Small intestine (tissue), 7 donors: ENCODE results near the gene ENDOV. TPM values are rescaled to one million over a fixed set of nuclear protein-coding genes. Genes with fewer than 3 reads are reported as not detected.
A peak's percentile ranks its signal among the peaks of the same experiment; 100 is the strongest.

Source experiments
- DNase-seq, 2 donors: peaks; one replicate each; pipeline versions ENCODE4 v3.0.0 to v3.0.0-alpha.2; 2013
- FAIRE-seq: peaks from 2 replicates; lab custom pipeline; 2012; peaks lifted over from hg19 to GRCh38; lab: Jason Lieb, UNC
- H3K27ac ChIP-seq, 3 donors: one replicate each; pipeline ENCODE4 v1.5.1; 2013; ENCODE audit warnings: low read length in 2 of 3, mild to moderate bottlenecking in 2 of 3, control low read depth in 1 of 3, inconsistent platforms in 1 of 3, low read depth in 1 of 3, moderate library complexity in 1 of 3
- H3K27me3 ChIP-seq, 3 donors: one replicate each; pipeline ENCODE4 v1.6.1; 2013; ENCODE audit warnings: low read length in 3 of 3, inconsistent platforms in 1 of 3; ENCODE audit not compliant: control insufficient read depth in 3 of 3, insufficient read depth in 3 of 3
- H3K36me3 ChIP-seq, 3 donors: one replicate each; pipeline ENCODE4 v1.6.1; 2013; ENCODE audit warnings: low read length in 3 of 3, inconsistent platforms in 1 of 3, low read depth in 1 of 3, mild to moderate bottlenecking in 1 of 3, moderate library complexity in 1 of 3; ENCODE audit not compliant: control insufficient read depth in 3 of 3, insufficient read depth in 2 of 3
- H3K4me1 ChIP-seq, 3 donors: one replicate each; pipeline ENCODE4 v1.6.1; 2013; ENCODE audit warnings: low read length in 2 of 3, inconsistent platforms in 1 of 3, low read depth in 1 of 3, mild to moderate bottlenecking in 1 of 3, moderate library complexity in 1 of 3; ENCODE audit not compliant: control insufficient read depth in 3 of 3, insufficient read depth in 2 of 3
- H3K4me3 ChIP-seq, 3 donors: one replicate each; pipeline ENCODE4 v1.5.1; 2013; ENCODE audit warnings: low read length in 3 of 3, control low read depth in 1 of 3, inconsistent platforms in 1 of 3, low read depth in 1 of 3, mild to moderate bottlenecking in 1 of 3, moderate library complexity in 1 of 3
- H3K9me3 ChIP-seq, 2 donors: one replicate each; pipeline ENCODE4 v1.6.1; 2013; ENCODE audit warnings: low read depth in 1 of 2, low read length in 1 of 2; ENCODE audit not compliant: control insufficient read depth in 2 of 2, insufficient read depth in 1 of 2
- WGBS, 3 donors: extraction: QIAGEN DNeasy Blood & Tissue Kit; methylation state at CpG; one replicate each; pipeline ENCODE4 v1.1.7; 2013; 5-methylcytosine and 5-hydroxymethylcytosine counted together
- polyA plus RNA-seq, 4 donors: library from polyadenylated mRNA; stranded (reverse) in 3 of 4; unstranded in 1 of 4; fragments of 200-250 nt in 3 of 4; fragments of 120-200 nt in 1 of 4; gene quantifications; one replicate each; pipeline versions ENCODE4 v1.2.1 to v1.2.3, GENCODE V29; 2013
- donor health status: healthy with polysubstance abuse.
- donor health status: control.
- donor health status: control.
- donor health status: Bipolar disorder and iron deficiency.
- donor health status: healthy.

ENDOV gene
- polyA plus RNA-seq, 4 donors = 13.6 to 39.6 (median 29.1) TPM

DNA sequence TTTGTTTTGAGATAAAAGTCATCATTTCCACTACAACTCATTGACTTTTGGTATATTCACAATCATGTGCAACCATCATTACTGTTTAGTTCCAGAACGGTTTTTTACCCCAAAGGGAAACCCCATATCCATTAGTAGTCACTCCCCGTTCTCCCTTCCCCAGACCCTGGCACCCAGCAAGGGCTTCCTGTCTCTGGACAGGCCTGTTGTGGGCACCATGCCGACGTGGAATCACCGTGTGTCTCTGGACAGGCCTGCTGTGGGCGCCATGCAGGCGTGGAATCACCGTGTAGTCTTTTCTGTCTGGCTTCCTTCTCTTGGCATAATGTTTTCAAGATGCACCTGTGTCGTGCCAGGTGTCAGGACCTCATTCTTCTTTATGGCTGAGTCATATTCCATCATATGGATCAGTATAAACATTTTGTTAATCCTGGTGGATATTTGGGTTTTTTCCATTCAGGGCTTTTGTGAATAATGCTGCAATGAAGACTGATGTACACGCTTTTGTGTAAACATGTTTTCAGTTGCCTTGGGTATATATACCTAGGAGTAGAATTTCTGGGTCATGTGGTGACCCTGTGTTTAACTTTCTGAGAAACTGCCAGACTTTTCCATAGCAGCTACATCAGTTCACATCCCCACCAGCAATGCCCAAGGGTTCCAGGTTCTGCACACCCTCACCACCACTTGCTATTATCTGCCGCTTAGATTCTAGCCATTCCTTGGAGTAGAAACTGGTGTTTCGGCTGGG, 19.1 kb downstream of the ENDOV start:
- DNase-seq (no peak), FAIRE-seq (no peak)
- no peak overlapping the region for H3K4me3 ChIP-seq
- H3K27ac ChIP-seq = no peak overlapping the region
- H3K9me3 ChIP-seq = no peaks in the 10 kb centered on the region
- WGBS, 3 donors = 78 to 81% (median 78%) methylated on average over 12 of the region's 12 CpGs
- no peaks in the 10 kb centered on the region for H3K4me1 ChIP-seq
- peaks cover 0 to 39% (median 0%) of the 10 kb centered on the region in 3 donors for H3K36me3 ChIP-seq
- no peaks in the 10 kb centered on the region for H3K27me3 ChIP-seq

DNA sequence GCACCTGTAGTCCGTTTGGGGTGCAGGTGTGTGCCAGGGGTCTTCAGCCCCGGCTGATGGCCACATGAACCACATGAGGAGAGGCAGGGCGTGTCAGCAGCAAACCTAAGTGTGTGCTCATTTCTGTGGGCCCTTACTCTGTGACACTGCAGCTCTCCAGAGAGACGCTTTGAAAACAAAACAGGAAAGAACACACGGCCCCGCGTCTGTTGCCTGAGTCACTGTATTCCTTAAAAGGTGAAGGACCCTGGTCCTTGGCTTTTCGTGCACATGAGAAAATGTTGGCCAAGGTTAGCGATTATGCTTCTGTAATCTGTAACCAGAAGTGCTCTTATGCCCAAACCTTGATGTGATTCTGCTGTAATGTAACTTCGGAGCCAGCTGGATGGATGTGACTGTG, 22.6 kb downstream of the ENDOV start:
- H3K4me3 ChIP-seq = no peak overlapping the region
- H3K27ac ChIP-seq = no peak overlapping the region
- H3K4me1 ChIP-seq = no peaks in the 10 kb centered on the region
- no peaks in the 10 kb centered on the region for H3K9me3 ChIP-seq
- 82 to 89% (median 86%) methylated on average over 10 of the region's 10 CpGs for WGBS, 3 donors
- no peaks in the 10 kb centered on the region for H3K27me3 ChIP-seq
- FAIRE-seq = no peak
- DNase-seq = no peak
- H3K36me3 ChIP-seq = peaks cover 0 to 29% (median 0%) of the 10 kb centered on the region in 3 donors

DNA sequence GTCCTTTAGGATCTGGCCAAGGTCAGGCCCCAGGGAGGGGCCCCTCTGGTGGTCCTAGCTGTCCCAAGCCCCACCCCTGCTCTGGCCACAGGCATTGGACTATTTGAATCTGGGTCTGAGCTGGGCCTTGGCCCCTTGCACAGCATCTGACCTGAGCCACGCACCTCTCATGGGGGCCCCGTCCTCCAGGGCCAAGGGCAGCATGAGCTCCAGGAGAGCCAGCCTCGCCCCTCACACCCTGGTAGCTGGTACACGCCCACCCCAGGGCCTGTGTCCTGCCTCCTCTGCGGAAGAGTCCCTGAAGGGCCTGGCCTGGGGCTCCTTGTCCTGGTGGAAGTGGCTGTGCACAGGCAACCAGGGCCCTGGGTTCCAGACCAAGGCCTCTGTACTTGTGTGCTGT, 23.8 kb downstream of the ENDOV start:
- no peaks in the 10 kb centered on the region for H3K9me3 ChIP-seq
- FAIRE-seq (no peak), DNase-seq (no peak)
- H3K36me3 ChIP-seq = peaks cover 0 to 29% (median 0%) of the 10 kb centered on the region in 3 donors
- H3K4me1 ChIP-seq = no peaks in the 10 kb centered on the region
- H3K27ac ChIP-seq = no peak overlapping the region
- H3K4me3 ChIP-seq = no peak overlapping the region
- 71 to 92% (median 88%) methylated on average over 5 of the region's 5 CpGs for WGBS, 3 donors
- no peaks in the 10 kb centered on the region for H3K27me3 ChIP-seq

DNA sequence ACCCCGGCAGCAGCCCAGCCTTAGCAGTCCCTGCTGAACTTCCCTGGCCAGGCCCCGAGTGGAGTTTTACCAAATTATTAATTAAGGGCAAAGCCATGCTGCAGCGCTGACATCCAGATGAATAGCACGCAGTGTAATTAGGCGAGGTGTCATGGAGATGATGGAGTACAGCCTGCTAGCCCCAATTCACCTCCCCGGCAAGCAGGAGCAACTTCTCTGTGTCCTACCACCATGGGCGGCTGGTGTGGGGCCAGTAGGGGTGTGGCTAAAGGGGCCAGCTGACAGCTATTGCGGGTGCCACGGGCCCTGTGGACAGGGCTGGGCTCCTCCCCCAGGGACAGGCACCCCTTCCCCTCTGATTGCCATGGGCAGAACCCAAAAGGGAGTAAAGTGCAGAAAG, 24.5 kb downstream of the ENDOV start:
- WGBS, 3 donors = 77 to 82% (median 79%) methylated on average over 9 of the region's 9 CpGs
- no peaks in the 10 kb centered on the region for H3K27me3 ChIP-seq
- H3K36me3 ChIP-seq = peaks cover 0 to 29% (median 0%) of the 10 kb centered on the region in 3 donors
- H3K4me1 ChIP-seq = no peaks in the 10 kb centered on the region
- no peak overlapping the region for H3K27ac ChIP-seq
- DNase-seq = no peak
- no peaks in the 10 kb centered on the region for H3K9me3 ChIP-seq
- no peak for FAIRE-seq
- no peak overlapping the region for H3K4me3 ChIP-seq

DNA sequence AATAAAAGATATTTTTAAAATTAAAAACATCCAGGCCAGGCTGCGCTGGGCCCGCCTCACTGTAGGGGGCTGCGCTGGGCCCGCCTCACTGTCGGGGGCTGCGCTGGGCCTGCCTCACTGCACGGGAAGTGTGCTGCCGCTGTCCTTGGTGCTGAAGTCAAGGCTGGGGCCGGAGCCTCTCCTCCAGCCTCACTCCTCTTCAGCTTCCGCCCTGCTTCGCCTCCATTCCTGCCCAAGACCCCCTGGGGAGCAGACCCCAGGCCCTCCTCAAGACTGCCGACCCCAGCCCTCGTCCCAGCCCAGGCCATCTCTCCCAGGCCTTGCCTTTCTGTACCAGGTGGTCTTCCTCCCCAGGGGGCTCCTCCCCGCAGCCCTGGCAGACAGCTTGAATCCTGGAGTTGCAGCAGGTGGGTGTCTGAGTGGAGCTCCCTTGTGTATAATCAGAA, 26.2 kb downstream of the ENDOV start:
- peaks cover 0 to 29% (median 0%) of the 10 kb centered on the region in 3 donors for H3K36me3 ChIP-seq
- H3K27ac ChIP-seq = no peak overlapping the region
- H3K27me3 ChIP-seq = no peaks in the 10 kb centered on the region
- H3K4me1 ChIP-seq = no peaks in the 10 kb centered on the region
- WGBS, 3 donors = 40 to 62% (median 55%) methylated on average over 14 of the region's 14 CpGs
- DNase-seq (peak in 1 of 2 donors; percentile 62), FAIRE-seq (no peak)
- H3K9me3 ChIP-seq = no peaks in the 10 kb centered on the region
- H3K4me3 ChIP-seq = no peak overlapping the region

DNA sequence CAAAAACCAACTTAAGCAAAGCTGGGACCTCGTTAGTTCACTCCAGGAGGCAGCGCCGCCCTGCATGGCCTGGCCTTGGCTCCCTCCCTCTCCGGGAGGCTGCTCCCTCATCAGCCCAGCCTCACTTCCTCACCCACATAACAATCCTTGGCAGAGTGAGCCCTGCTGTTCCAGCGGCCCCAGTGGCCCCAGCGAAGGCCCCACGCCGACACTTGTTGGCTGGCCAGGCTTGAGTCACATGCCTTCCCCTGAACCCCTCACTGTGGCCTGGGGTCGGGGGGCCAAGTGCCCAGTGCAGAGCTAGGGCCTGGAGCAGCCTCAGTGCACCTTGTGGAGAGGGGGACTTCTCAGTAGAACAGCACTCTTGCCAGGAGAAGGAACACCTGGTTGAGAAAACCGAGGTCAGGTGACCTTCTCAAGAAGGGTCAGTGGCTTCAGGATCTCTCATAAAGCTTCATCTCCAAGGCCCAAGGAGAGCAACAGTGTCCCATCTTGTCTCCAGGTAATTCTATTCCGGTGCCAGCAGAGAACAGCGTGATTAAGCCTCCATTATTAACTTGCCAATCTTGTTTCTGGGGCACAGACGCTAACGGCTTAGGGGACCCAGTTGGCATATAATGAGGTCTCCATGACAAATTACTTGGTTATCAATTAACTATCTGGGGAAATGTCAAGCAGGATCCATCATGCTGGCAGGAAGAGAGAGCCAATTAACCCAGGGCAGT, 26.8 kb downstream of the ENDOV start:
- no peak for DNase-seq
- H3K4me1 ChIP-seq = no peaks in the 10 kb centered on the region
- no peaks in the 10 kb centered on the region for H3K9me3 ChIP-seq
- no peak for FAIRE-seq
- H3K36me3 ChIP-seq = peaks cover 0 to 29% (median 0%) of the 10 kb centered on the region in 3 donors
- no peak overlapping the region for H3K27ac ChIP-seq
- H3K4me3 ChIP-seq = no peak overlapping the region
- no peaks in the 10 kb centered on the region for H3K27me3 ChIP-seq
- WGBS, 3 donors = 86 to 91% (median 90%) methylated on average over 14 of the region's 14 CpGs

DNA sequence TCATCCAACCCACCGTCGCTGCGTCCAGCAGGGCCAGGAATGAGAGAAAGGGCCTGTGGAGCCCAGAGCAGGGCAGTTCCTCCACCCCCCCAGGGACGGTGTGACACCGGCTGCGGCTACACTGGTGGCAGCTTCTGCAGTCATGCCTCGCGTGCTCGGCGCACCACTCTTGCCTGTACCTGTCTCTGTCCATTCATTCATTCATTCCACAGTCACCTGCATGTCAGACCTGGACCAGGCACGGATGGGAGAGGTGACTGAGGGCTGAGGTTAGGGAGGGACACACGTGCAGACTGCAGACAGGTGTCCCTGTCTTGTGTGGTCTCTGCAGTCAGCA, 27.3 kb downstream of the ENDOV start:
- no peak for DNase-seq
- Histone ChIP-seq H3K4me1 (no peaks in the 10 kb centered on the region), H3K36me3 (peaks cover 0 to 24% (median 0%) of the 10 kb centered on the region in 3 donors), H3K27me3 (no peaks in the 10 kb centered on the region), H3K27ac (no peak overlapping the region), H3K4me3 (no peak overlapping the region), H3K9me3 (no peaks in the 10 kb centered on the region)
- FAIRE-seq = no peak
- 85 to 88% (median 88%) methylated on average over 10 to 12 of the region's 12 CpGs for WGBS, 3 donors

DNA sequence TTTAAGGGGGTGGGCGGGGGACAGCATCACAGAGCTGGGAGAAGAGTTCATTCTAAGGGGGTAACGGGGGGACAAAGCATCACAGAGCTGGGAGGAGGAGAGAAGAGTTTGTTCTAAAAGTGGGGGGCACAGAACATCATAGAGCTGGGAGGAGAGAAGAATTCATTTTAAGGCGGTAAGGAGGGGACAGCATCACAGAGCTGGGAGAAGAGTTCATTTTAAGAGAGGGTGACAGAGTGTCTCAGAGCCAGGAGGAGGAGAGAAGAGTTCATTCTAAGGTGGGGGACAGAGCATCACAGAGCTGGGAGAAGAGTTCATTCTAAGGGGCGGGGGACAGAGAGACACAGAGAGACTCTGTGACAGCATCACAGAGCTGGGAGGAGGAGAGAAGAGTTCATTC, 27.8 kb downstream of the ENDOV start:
- Histone ChIP-seq H3K4me3 (no peak overlapping the region), H3K27ac (no peak overlapping the region), H3K36me3 (peaks cover 0 to 21% (median 0%) of the 10 kb centered on the region in 3 donors), H3K9me3 (no peaks in the 10 kb centered on the region), H3K4me1 (no peaks in the 10 kb centered on the region), H3K27me3 (no peaks in the 10 kb centered on the region)
- FAIRE-seq (no peak), DNase-seq (no peak)
- WGBS, 3 donors = 64 to 85% (median 72%) methylated on average over 4 of the region's 4 CpGs
